Liver (tissue), 3 donors: ENCODE data around the gene GEMIN8.

Source experiments
- CTCF ChIP-seq: fragments of 150-350 bp; IDR thresholded peaks from 2 replicates; pipeline ENCODE4 v1.5.1; 2017; ENCODE audit warnings: improper control_type of control experiment, low read depth, low read length; ENCODE audit not compliant: missing input control
- SP1 ChIP-seq: IDR thresholded peaks from 2 replicates; pipeline ENCODE4 v1.6.1; 2018; ENCODE audit warnings: antibody characterized with exemption, mild to moderate bottlenecking
- donor health status: healthy.
- donor health status: healthy.

DNA sequence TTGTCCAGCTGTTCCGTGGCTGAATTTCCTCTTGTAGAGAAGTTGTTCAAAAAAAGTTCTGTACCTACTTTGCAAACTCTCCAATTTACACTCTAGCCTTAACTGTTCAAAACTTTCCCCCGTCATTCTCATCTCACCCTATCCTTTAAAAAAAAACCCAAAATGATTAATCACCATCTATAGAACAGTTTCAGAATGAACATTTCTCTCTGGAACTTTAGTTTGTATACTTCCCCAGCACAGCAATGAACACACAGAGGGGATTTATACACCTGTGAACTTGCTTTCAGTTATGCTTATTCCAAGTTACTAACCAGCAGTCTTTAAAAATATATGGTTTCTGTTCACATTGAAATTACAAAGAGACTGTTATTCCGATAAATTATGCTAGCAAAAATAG is 1.2 kb downstream of the GEMIN8 start:
- TF ChIP-seq SP1 (no peak), CTCF (no peak)
